Left hindlimb (tissue), 1 donor: ENCODE measurements around the gene LRIT3.

Experiments used
- DNase-seq: peaks from one replicate; pipeline ENCODE4 v3.0.0-alpha.2; 2018

The LRIT3 gene

DNA sequence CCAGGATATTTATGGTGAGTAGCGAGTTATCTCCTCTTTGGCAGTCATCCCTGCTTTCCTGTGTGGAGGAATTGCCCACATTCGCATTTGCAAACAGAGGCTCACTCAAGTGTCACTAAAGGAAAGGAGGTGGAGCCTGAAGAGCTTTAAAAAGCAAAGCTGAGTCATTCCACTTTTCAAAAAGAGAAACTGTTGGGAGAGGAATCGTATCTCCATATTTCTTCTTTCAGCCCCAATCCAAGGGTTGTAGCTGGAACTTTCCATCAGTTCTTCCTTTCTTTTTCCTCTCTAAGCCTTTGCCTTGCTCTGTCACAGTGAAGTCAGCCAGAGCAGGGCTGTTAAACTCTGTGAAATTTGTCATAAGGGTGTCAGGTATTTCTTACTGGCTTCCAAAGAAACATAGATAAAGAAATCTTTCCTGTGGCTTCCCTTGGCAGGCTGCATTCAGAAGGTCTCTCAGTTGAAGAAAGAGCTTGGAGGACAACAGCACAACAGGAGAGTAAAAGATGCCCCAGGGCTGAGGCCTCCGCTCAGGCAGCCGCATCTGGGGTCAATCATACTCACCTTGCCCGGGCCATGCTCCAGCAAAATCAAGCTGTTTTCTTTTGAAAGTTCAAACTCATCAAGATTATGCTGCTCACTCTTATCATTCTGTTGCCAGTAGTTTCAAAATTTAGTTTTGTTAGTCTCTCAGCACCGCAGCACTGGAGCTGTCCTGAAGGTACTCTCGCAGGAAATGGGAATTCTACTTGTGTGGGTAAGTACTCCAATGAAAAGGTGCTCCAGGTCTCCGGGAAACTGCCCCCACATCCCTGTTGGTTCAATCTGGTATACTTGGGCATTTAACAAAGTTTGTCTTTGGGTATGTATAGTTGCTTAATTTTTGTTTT lies 65.0 kb downstream of the LRIT3 start, which contains the start of gene EGF:
TSS of gene EGF (plus strand) at position 178 of the 890 bp plus-strand sequence. CDS start at position 631, 453 bp downstream.
- no peak for DNase-seq

DNA sequence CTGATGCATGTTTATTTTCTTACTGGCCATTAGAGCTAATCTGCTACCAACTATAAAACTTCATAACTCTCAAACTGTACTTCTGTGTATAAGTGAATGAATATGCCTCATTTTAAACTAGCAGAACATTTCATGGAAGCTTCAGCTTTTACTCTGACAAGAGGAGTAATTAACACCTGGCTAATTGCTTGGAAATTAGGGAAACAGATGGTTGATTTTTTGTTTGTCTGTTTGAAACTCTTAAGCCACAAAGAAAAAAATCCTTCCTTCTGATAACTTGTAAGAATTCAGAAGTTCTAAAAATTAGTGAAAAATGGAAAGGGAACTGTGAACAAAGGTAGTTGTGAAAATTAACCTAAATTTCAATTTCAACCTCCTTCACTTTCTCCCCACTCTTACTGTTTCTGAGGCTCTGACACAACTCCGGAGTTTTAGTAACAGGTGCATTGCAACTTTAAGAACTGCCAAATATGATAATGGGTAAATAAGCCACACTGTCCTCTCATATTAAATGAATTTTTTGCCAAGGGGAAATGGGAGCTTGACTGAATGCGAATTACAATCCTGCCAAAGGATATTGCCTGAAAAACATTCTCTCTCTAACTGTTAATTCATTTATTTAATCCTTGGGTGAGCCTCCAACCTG lies 65.8 kb downstream of the LRIT3 start:
- no peak for DNase-seq

DNA sequence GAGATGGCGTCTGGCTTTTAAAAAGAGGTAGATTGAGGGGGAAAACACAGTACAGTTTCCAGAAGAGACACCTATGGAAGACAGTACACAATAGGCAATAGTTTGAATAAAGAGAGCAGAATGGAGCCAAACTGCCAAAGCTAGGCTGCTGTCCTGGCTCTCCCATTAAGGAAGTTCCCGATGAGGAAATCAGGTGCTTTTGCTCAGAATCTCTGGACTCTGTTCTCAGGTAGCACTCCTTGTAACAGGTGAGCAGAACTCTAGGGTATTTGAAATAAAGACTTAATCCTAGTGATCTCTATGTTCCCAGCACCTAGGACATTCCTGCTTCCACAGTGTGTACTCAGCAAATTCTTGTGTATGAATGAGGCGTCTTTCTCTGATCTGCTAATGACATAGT lies 66.4 kb downstream of the LRIT3 start:
- no peak for DNase-seq

DNA sequence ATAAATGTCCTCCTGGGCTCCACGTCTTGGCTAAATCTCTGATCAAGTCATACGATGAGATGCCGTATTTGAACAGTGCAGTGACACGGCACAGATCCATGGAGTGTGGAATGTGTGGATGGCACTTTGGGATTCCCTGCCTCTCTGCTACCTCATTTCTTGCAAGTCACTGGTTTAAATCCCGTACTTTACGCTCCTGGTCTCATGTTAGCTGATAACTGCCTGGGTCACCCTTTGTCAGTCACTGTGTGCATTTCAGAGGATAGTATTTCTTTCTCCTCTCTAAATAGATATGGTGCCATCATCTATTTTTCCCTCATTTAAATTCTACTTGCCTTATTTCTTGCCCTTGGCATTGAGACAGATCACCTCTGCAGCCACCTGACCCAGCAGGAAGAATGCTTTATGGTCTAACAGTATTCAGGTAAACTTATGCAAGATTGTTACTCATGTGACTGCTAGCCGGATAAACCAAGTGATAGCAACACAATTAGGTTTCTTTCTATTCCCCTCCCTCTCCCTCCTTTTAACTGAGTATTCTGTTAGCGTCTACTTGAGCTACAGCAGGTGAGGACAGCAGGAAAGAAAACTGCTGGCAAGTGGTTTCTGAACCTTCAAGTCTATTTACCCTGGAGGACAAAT lies 67.6 kb downstream of the LRIT3 start:
- no peak for DNase-seq

DNA sequence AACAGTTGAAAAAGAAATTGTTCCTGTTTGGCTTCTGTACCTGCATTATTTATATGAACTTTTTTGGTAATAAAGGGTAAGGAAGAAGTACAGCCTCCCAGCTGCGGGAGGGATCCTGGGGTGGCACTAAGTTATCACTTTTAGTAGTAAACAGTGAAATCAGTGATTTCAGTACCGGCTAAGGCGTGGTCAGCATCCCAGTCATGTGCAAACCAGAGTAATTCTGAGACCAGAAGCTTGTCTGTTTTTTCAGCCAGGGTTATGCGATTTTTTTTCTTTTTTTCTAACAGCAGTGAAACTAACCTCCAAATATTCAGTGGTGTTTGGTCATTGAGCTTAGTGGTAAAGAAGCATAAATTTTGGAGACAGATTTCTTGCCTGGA lies 68.1 kb downstream of the LRIT3 start:
- no peak for DNase-seq

DNA sequence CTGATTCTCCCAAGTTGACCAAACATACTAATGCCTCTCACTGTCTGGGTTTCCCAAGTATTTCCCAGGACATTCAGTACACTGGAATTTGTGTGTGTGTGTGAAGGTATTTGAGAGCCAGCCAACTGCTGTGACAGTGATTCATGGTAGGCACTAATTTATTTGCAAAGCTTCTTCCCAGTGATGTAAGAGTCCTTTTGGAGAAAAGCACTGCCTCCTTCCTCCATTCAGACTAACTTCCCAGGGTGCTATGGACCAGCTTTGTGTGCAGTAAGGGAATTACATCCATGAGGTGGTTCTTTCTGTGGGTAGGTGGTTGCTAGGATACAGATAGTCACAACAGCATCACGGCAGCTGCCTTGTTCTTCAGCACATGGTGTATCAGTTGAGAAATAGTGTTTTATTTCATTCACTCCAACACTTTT lies 73.5 kb downstream of the LRIT3 start:
- no peak for DNase-seq
